SK-N-SH (cell line): ENCODE data around the gene MPV17L2. TPM values are rescaled to one million over a fixed set of nuclear protein-coding genes. Genes with fewer than 3 reads are reported as not detected.
A peak's percentile ranks its signal among the peaks of the same experiment; 100 is the strongest.

Experiments
- CTCF ChIA-PET: fragments of 300-600, 350-600 bp; formaldehyde crosslinking; extraction: SDS; loops from one replicate; lab custom pipeline; 2021; lab: Yijun Ruan, JAX
- POLR2A ChIA-PET: fragments of 350-600 bp; sonication (Branson Sonifier 250); formaldehyde crosslinking; extraction: SDS; loops from one replicate; lab custom pipeline; 2020; ENCODE audit warnings: antibody characterized with exemption, inconsistent platforms; lab: Yijun Ruan, JAX
- DNase-seq: peaks from one replicate; pipeline ENCODE4 v3.0.0; 2012
- H2AFZ ChIP-seq: fragments of 200-600 bp; sonication (generic); 2 replicates; pipeline ENCODE4 v1.8.1; 2016; ENCODE audit warnings: antibody characterized with exemption, mild to moderate bottlenecking, low read depth
- H3F3A ChIP-seq: fragments of 200-600 bp; sonication (generic); replicated peaks from 2 replicates; pipeline ENCODE3; 2016; ENCODE audit warnings: antibody characterized with exemption, mild to moderate bottlenecking; ENCODE audit not compliant: insufficient read depth
- H3K27ac ChIP-seq, 2 experiments: fragments of 200-500 bp in 1 of 2; fragments of 200-600 bp in 1 of 2; sonication (Bioruptor generic) in 1 of 2; sonication (generic), shearing (Covaris generic) in 1 of 2; 2 replicates each; pipeline versions ENCODE4 v1.5.1 to v1.6.1; 2014 to 2016; ENCODE audit warnings: low read depth in 2 of 2, inconsistent platforms in 1 of 2, low read length in 1 of 2, mild to moderate bottlenecking in 1 of 2, mixed read lengths in 1 of 2
- H3K27me3 ChIP-seq: fragments of 200-600 bp; sonication (generic), shearing (Covaris generic); 2 replicates; pipeline ENCODE4 v1.6.1; 2016; ENCODE audit warnings: mixed run types; ENCODE audit not compliant: insufficient read depth
- H3K36me3 ChIP-seq, 2 experiments: fragments of 200-500 bp in 1 of 2; fragments of 200-600 bp in 1 of 2; sonication (Bioruptor generic) in 1 of 2; sonication (generic) in 1 of 2; replicated peaks in 1 of 2; 2 replicates each; pipeline versions ENCODE3 to v1.5.1; 2014 to 2016; ENCODE audit warnings: low read length in 1 of 2, mild to moderate bottlenecking in 1 of 2; ENCODE audit not compliant: insufficient read depth in 2 of 2, control insufficient read depth in 1 of 2
- H3K4me1 ChIP-seq, 2 experiments: fragments of 200-500 bp in 1 of 2; fragments of 200-600 bp in 1 of 2; sonication (Bioruptor generic) in 1 of 2; sonication (generic), shearing (Covaris generic) in 1 of 2; 2 replicates each; pipeline versions ENCODE4 v1.5.1 to v1.6.1; 2014 to 2016; ENCODE audit warnings: low read depth in 1 of 2, low read length in 1 of 2, mixed run types in 1 of 2; ENCODE audit not compliant: insufficient read depth in 2 of 2, control insufficient read depth in 1 of 2
- H3K4me2 ChIP-seq: fragments of 200-600 bp; sonication (generic), shearing (Covaris generic); 2 replicates; pipeline ENCODE4 v1.6.1; 2017; ENCODE audit warnings: mixed run types
- H3K4me3 ChIP-seq, 2 experiments: fragments of 200-500 bp in 1 of 2; fragments of 200-600 bp in 1 of 2; sonication (Bioruptor generic) in 1 of 2; sonication (generic), shearing (Covaris generic) in 1 of 2; 2 replicates each; pipeline versions ENCODE4 v1.5.1 to v1.8.1; 2014 to 2016; ENCODE audit warnings: low read depth in 2 of 2, inconsistent platforms in 1 of 2, low read length in 1 of 2, mild to moderate bottlenecking in 1 of 2, mixed read lengths in 1 of 2, moderate library complexity in 1 of 2
- H3K79me2 ChIP-seq: fragments of 200-600 bp; sonication (generic); 2 replicates; pipeline ENCODE4 v1.8.1; 2017; ENCODE audit warnings: mild to moderate bottlenecking; ENCODE audit not compliant: insufficient read depth
- H3K9ac ChIP-seq: fragments of 200-600 bp; sonication (generic); 2 replicates; pipeline ENCODE4 v1.6.1; 2017; ENCODE audit warnings: mixed run types
- H3K9me2 ChIP-seq: fragments of 200-600 bp; sonication (generic); 2 replicates; pipeline ENCODE4 v1.6.1; 2017; ENCODE audit warnings: mixed run types
- H3K9me3 ChIP-seq: fragments of 200-600 bp; sonication (generic); 2 replicates; pipeline ENCODE4 v1.6.1; 2017; ENCODE audit warnings: mixed run types, mild to moderate bottlenecking, moderate library complexity
- H4K20me1 ChIP-seq: fragments of 200-600 bp; sonication (generic); 2 replicates; pipeline ENCODE4 v1.6.1; 2017; ENCODE audit warnings: mild to moderate bottlenecking, mixed run types; ENCODE audit not compliant: insufficient read depth
- CHD2 ChIP-seq: fragments of 150-350 bp; IDR thresholded peaks from 2 replicates; pipeline ENCODE4 v1.6.1; 2018; ENCODE audit warnings: low read length; ENCODE audit not compliant: partially characterized antibody
- EZH2phosphoT487 ChIP-seq: fragments of 200-600 bp; sonication (generic); IDR thresholded peaks from 2 replicates; pipeline ENCODE4 v1.6.1; 2017; ENCODE audit warnings: low read depth, mixed run types, mild to moderate bottlenecking, antibody characterized with exemption, moderate library complexity, borderline replicate concordance
- FOXJ3 ChIP-seq: sonication (generic); formaldehyde crosslinking; IDR thresholded peaks from 2 replicates; pipeline ENCODE4 v1.5.1; 2020; ENCODE audit warnings: mild to moderate bottlenecking, missing genetic modification reagents
- GABPA ChIP-seq: IDR thresholded peaks from 2 replicates; pipeline ENCODE4 v1.4.0; 2012; ENCODE audit warnings: low read depth, mild to moderate bottlenecking
- JUND ChIP-seq: IDR thresholded peaks from 2 replicates; pipeline ENCODE4 v1.4.0; 2012
- MXI1 ChIP-seq: IDR thresholded peaks from 2 replicates; pipeline ENCODE4 v1.6.1; 2012; ENCODE audit warnings: mild to moderate bottlenecking, low read depth, low read length, improper control_type of control experiment
- POLR2AphosphoS5 ChIP-seq: IDR thresholded peaks from 2 replicates; pipeline ENCODE4 v1.6.1; 2012; ENCODE audit warnings: low read depth, low read length
- RCOR1 ChIP-seq: fragments of 150-350 bp; IDR thresholded peaks from 2 replicates; pipeline ENCODE4 v1.6.1; 2017; ENCODE audit warnings: antibody characterized with exemption, low read length
- SIN3A ChIP-seq: IDR thresholded peaks from 2 replicates; pipeline ENCODE4 v1.6.1; 2012; ENCODE audit warnings: low read depth, mild to moderate bottlenecking, low read length, moderate library complexity, borderline replicate concordance
- TCF12 ChIP-seq: IDR thresholded peaks from 2 replicates; pipeline ENCODE4 v1.4.0; 2012
- TEAD4 ChIP-seq: IDR thresholded peaks from 2 replicates; pipeline ENCODE4 v1.4.0; 2012; ENCODE audit warnings: mild to moderate bottlenecking, borderline replicate concordance; ENCODE audit not compliant: insufficient read depth
- YY1 ChIP-seq: IDR thresholded peaks from 2 replicates; pipeline ENCODE4 v1.4.0; 2012; ENCODE audit warnings: low read depth, mild to moderate bottlenecking
- whole genome bisulfite sequencing: methylation state at CpG from one replicate; pipeline ENCODE4 v1.1.6; 2017; ENCODE audit warnings: low lambda C conversion rate; 5-methylcytosine and 5-hydroxymethylcytosine counted together
- polyA plus RNA-seq, 3 experiments: library from polyadenylated mRNA; depleted of rRNA; stranded (reverse); fragments of >200 nt; gene quantifications; 2 replicates each; pipeline ENCODE4 v1.2.3, GENCODE V29; 2012
- TF ChIP-seq, protein P1 (sequence below): fragments of 150-350 bp; IDR thresholded peaks from 2 replicates; pipeline ENCODE4 v1.6.1; 2016; ENCODE audit warnings: mild to moderate bottlenecking, low read depth, low read length
- TF ChIP-seq, protein P2 (sequence below): IDR thresholded peaks from 2 replicates; pipeline ENCODE4 v1.4.0; 2012; ENCODE audit warnings: low read depth, borderline replicate concordance
- TF ChIP-seq, protein P3 (sequence below): IDR thresholded peaks from 2 replicates; pipeline ENCODE4 v1.6.1; 2012; ENCODE audit warnings: mild to moderate bottlenecking, low read depth, low read length, moderate library complexity
- TF ChIP-seq, protein P4 (sequence below): IDR thresholded peaks from 2 replicates; pipeline ENCODE4 v1.4.0; 2012; ENCODE audit warnings: low read depth, borderline replicate concordance
- TF ChIP-seq, protein P5 (sequence below): IDR thresholded peaks from 2 replicates; pipeline ENCODE4 v1.4.0; 2012; ENCODE audit warnings: low read depth
- TF ChIP-seq, protein P6 (sequence below): fragments of 150-350 bp; IDR thresholded peaks from 2 replicates; pipeline ENCODE4 v1.6.1; 2017; ENCODE audit warnings: antibody characterized with exemption, low read length, low read depth, borderline replicate concordance
- TF ChIP-seq, protein P7 (sequence below): fragments of 200-600 bp; sonication (generic); IDR thresholded peaks from 2 replicates; pipeline ENCODE4 v1.6.1; 2017; ENCODE audit warnings: antibody characterized with exemption, mild to moderate bottlenecking, moderate library complexity

MPV17L2 gene
- 17.5 and 20.6 TPM in 2 replicates for polyA plus RNA-seq (2012; rRNA removed)
- 9.7 and 13.5 TPM in 2 replicates for polyA plus RNA-seq (2012; cell fraction: cytosol; rRNA removed)
- 8.2 and 8.6 TPM in 2 replicates for polyA plus RNA-seq (2012; cell fraction: nucleus; rRNA removed)

DNA sequence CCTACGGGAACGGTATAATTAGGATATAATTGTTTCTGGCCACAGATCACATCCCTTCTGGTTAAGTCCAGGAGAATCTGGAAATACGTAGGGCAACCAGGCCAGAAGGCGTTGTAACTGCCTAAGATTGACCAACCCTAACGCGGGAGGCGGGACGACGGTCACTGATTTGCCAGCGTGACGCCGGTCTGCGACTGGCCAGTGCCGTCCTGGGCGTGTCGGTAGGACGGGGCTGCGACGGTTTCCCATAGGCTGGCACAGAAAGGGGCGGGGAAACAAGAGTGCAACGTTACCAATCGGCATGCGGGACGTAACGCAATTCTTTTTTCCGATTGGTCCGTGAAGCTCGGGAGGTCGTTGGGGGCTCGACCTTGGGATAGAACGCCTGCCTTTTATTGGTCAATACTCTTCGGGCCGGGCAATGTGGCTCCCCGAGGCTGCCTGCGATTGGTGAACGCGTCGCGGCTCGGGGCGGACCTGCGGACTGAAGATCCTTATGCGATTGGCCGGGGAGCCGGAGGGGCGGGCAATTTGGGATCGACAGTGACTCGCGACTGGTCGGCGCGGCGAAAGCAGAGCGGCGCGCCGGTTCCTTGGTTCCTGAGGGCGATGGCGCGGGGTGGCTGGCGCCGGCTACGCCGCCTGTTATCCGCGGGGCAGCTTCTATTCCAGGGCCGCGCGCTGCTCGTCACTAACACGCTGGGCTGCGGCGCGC, at the start of gene MPV17L2:
TSS of gene MPV17L2 (plus strand) at position 546 of the 715 bp plus-strand sequence. CDS start at position 610, 64 bp downstream.
- Histone ChIP-seq H3K27ac (peak within 1 kb of the TSS; percentile 82 to 84), H3K9me2 (no peaks in the 10 kb centered on the region), H3K4me1 (peaks cover 9 to 26% of the 10 kb centered on the region in 2 experiments; a peak in 2 of 4 replicates), H2AFZ (peak within 1 kb of the TSS; percentile 83), H3F3A (peaks cover 15% of the 10 kb centered on the region), H3K27me3 (no peaks in the 10 kb centered on the region), H3K36me3 (peaks cover 0 to 3% of the 10 kb centered on the region in 2 experiments), H3K4me3 (peak within 1 kb of the TSS; percentile 72 to 94), H3K9ac (peak within 1 kb of the TSS; percentile 82), H3K79me2 (peaks cover 9% of the 10 kb centered on the region; the same call in 1 of the 2 replicates), H3K9me3 (no peaks in the 10 kb centered on the region), H4K20me1 (peaks cover 8% of the 10 kb centered on the region; the same call in 1 of the 2 replicates), H3K4me2 (peak within 1 kb of the TSS; percentile 99)
- CTCF ChIA-PET: interaction anchor here (0.6 to 20.7 kb wide), 12 partner anchors 11 to 226 kb away, joined by 3 to 505 read pairs (median 10); partner anchors contain the start of genes IFI30, RAB3A and SSBP4
- POLR2A ChIA-PET: interaction anchor here (0.8 to 1.3 kb wide), 4 partner anchors 9 to 89 kb away, joined by 3 to 7 read pairs (median 4); partner anchors contain the start of genes JUND and RAB3A
- peak; percentile 93 for DNase-seq
- WGBS: 6% methylated on average over 9 of the region's 74 CpGs
- TF ChIP-seq SIN3A (peak; percentile 79; the same call in 1 of the 2 replicates), EZH2phosphoT487 (no peak), FOXJ3 (CRISPR knock-in tag) (no peak), MXI1 (peak; percentile 80), TEAD4 (no peak), GABPA (0 out of 2 replicates have a peak, but pooled peaks have one; percentile 10), JUND (no peak), CHD2 (peak; percentile 97), RCOR1 (no peak), YY1 (peak; percentile 68; the same call in 1 of the 2 replicates), POLR2AphosphoS5 (peak; percentile 86), TCF12 (no peak)
- TF ChIP-seq, protein P1, sequence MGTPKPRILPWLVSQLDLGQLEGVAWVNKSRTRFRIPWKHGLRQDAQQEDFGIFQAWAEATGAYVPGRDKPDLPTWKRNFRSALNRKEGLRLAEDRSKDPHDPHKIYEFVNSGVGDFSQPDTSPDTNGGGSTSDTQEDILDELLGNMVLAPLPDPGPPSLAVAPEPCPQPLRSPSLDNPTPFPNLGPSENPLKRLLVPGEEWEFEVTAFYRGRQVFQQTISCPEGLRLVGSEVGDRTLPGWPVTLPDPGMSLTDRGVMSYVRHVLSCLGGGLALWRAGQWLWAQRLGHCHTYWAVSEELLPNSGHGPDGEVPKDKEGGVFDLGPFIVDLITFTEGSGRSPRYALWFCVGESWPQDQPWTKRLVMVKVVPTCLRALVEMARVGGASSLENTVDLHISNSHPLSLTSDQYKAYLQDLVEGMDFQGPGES: peak; percentile 96
- TF ChIP-seq, protein P2, sequence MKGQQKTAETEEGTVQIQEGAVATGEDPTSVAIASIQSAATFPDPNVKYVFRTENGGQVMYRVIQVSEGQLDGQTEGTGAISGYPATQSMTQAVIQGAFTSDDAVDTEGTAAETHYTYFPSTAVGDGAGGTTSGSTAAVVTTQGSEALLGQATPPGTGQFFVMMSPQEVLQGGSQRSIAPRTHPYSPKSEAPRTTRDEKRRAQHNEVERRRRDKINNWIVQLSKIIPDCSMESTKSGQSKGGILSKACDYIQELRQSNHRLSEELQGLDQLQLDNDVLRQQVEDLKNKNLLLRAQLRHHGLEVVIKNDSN: no peak
- TF ChIP-seq, protein P3, sequence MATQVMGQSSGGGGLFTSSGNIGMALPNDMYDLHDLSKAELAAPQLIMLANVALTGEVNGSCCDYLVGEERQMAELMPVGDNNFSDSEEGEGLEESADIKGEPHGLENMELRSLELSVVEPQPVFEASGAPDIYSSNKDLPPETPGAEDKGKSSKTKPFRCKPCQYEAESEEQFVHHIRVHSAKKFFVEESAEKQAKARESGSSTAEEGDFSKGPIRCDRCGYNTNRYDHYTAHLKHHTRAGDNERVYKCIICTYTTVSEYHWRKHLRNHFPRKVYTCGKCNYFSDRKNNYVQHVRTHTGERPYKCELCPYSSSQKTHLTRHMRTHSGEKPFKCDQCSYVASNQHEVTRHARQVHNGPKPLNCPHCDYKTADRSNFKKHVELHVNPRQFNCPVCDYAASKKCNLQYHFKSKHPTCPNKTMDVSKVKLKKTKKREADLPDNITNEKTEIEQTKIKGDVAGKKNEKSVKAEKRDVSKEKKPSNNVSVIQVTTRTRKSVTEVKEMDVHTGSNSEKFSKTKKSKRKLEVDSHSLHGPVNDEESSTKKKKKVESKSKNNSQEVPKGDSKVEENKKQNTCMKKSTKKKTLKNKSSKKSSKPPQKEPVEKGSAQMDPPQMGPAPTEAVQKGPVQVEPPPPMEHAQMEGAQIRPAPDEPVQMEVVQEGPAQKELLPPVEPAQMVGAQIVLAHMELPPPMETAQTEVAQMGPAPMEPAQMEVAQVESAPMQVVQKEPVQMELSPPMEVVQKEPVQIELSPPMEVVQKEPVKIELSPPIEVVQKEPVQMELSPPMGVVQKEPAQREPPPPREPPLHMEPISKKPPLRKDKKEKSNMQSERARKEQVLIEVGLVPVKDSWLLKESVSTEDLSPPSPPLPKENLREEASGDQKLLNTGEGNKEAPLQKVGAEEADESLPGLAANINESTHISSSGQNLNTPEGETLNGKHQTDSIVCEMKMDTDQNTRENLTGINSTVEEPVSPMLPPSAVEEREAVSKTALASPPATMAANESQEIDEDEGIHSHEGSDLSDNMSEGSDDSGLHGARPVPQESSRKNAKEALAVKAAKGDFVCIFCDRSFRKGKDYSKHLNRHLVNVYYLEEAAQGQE: peak; percentile 22; the same call in 1 of the 2 replicates
- TF ChIP-seq, protein P4, sequence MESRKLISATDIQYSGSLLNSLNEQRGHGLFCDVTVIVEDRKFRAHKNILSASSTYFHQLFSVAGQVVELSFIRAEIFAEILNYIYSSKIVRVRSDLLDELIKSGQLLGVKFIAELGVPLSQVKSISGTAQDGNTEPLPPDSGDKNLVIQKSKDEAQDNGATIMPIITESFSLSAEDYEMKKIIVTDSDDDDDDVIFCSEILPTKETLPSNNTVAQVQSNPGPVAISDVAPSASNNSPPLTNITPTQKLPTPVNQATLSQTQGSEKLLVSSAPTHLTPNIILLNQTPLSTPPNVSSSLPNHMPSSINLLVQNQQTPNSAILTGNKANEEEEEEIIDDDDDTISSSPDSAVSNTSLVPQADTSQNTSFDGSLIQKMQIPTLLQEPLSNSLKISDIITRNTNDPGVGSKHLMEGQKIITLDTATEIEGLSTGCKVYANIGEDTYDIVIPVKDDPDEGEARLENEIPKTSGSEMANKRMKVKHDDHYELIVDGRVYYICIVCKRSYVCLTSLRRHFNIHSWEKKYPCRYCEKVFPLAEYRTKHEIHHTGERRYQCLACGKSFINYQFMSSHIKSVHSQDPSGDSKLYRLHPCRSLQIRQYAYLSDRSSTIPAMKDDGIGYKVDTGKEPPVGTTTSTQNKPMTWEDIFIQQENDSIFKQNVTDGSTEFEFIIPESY: no peak
- TF ChIP-seq, protein P5, sequence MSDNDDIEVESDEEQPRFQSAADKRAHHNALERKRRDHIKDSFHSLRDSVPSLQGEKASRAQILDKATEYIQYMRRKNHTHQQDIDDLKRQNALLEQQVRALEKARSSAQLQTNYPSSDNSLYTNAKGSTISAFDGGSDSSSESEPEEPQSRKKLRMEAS: no peak
- TF ChIP-seq, protein P6, sequence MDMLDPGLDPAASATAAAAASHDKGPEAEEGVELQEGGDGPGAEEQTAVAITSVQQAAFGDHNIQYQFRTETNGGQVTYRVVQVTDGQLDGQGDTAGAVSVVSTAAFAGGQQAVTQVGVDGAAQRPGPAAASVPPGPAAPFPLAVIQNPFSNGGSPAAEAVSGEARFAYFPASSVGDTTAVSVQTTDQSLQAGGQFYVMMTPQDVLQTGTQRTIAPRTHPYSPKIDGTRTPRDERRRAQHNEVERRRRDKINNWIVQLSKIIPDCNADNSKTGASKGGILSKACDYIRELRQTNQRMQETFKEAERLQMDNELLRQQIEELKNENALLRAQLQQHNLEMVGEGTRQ: no peak
- TF ChIP-seq, protein P7, sequence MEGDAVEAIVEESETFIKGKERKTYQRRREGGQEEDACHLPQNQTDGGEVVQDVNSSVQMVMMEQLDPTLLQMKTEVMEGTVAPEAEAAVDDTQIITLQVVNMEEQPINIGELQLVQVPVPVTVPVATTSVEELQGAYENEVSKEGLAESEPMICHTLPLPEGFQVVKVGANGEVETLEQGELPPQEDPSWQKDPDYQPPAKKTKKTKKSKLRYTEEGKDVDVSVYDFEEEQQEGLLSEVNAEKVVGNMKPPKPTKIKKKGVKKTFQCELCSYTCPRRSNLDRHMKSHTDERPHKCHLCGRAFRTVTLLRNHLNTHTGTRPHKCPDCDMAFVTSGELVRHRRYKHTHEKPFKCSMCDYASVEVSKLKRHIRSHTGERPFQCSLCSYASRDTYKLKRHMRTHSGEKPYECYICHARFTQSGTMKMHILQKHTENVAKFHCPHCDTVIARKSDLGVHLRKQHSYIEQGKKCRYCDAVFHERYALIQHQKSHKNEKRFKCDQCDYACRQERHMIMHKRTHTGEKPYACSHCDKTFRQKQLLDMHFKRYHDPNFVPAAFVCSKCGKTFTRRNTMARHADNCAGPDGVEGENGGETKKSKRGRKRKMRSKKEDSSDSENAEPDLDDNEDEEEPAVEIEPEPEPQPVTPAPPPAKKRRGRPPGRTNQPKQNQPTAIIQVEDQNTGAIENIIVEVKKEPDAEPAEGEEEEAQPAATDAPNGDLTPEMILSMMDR: no peak
